ENCODE data around the gene SPINK5. TPM values are rescaled to one million over a fixed set of nuclear protein-coding genes. Genes with fewer than 3 reads are reported as not detected.

The SPINK5 gene
- total and polyA plus RNA-seq, 10 donors: 0.11 to 0.51 (median 0.26) TPM; not detected in 5

DNA sequence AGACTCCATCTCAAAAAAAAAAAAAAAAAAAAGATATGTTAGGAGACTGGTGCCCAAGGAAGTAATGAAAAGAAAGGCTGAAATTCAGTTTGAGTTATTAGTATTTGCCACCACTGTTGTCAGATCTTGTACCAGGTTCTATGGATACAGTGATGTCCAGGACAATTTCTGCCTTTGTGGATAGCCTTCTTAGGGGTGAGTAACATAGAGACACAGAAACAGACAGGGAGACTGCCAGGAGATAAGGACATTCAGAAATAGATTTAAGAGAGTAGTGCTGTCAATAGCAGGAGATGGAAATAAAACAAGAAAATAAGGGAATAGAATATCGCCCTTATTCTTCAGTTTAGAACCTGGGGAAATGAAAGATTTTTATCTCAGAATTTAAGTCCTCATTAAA lies 98.3 kb downstream of the SPINK5 start:
- Histone ChIP-seq H3K27me3 (replicated peaks in 1 of 7) (no peaks in the 10 kb centered on the region), H3K27ac (no peak overlapping the region), H3K36me3 (no peaks in the 10 kb centered on the region), H3K4me1 (no peaks in the 10 kb centered on the region), H3K4me3 (no peak overlapping the region), H3K9me3 (no peaks in the 10 kb centered on the region)
- 88 to 100% (median 92%) methylated on average over 1 of the region's 1 CpG for WGBS, 5 donors
- intact Hi-C loops (cut with DNase I; ENCODE audit: low total_unique reads): no loop called here
- TF ChIP-seq, protein P1, sequence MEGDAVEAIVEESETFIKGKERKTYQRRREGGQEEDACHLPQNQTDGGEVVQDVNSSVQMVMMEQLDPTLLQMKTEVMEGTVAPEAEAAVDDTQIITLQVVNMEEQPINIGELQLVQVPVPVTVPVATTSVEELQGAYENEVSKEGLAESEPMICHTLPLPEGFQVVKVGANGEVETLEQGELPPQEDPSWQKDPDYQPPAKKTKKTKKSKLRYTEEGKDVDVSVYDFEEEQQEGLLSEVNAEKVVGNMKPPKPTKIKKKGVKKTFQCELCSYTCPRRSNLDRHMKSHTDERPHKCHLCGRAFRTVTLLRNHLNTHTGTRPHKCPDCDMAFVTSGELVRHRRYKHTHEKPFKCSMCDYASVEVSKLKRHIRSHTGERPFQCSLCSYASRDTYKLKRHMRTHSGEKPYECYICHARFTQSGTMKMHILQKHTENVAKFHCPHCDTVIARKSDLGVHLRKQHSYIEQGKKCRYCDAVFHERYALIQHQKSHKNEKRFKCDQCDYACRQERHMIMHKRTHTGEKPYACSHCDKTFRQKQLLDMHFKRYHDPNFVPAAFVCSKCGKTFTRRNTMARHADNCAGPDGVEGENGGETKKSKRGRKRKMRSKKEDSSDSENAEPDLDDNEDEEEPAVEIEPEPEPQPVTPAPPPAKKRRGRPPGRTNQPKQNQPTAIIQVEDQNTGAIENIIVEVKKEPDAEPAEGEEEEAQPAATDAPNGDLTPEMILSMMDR (IDR thresholded peaks at IDR 0.05 in 8 of 11, conservative IDR thresholded peaks at IDR 0.05 in 3 of 11): no peak
- TF ChIP-seq POLR2A (IDR thresholded peaks at IDR 0.05) (no peak), POLR2AphosphoS5 (IDR thresholded peaks at IDR 0.05) (no peak)
- DNase-seq: no peak

DNA sequence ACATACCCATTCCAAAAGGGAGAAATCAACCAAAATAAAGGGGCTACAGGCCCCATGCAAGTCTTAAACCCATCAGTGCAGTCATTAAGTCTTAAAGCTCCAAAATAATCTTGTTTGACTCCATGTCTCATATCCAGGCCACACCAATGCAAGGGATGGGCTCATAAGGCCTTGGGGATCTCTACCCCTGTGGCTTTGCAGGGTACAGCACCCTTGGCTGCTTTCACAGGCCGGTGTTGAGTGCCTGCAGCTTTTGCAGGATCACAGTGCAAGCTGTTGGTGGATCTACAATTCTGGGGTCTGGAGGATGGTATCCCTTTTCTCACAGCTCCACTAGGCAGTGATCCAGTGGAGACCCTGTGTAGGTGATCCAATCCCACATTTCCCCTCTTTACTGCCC lies 99.6 kb downstream of the SPINK5 start:
- Histone ChIP-seq H3K27ac (no peak overlapping the region), H3K4me1 (no peaks in the 10 kb centered on the region), H3K27me3 (replicated peaks in 1 of 7) (no peaks in the 10 kb centered on the region), H3K9me3 (no peaks in the 10 kb centered on the region), H3K36me3 (no peaks in the 10 kb centered on the region), H3K4me3 (no peak overlapping the region)
- DNase-seq: no peak
- WGBS, 5 donors: 75 to 96% (median 83%) methylated on average over 1 of the region's 1 CpG
- intact Hi-C loops (cut with DNase I; ENCODE audit: low total_unique reads): no loop called here
- TF ChIP-seq POLR2AphosphoS5 (IDR thresholded peaks at IDR 0.05): no peak
- TF ChIP-seq, protein P1 (IDR thresholded peaks at IDR 0.05 in 8 of 11, conservative IDR thresholded peaks at IDR 0.05 in 3 of 11): no peak
- TF ChIP-seq POLR2A (IDR thresholded peaks at IDR 0.05): no peak

DNA sequence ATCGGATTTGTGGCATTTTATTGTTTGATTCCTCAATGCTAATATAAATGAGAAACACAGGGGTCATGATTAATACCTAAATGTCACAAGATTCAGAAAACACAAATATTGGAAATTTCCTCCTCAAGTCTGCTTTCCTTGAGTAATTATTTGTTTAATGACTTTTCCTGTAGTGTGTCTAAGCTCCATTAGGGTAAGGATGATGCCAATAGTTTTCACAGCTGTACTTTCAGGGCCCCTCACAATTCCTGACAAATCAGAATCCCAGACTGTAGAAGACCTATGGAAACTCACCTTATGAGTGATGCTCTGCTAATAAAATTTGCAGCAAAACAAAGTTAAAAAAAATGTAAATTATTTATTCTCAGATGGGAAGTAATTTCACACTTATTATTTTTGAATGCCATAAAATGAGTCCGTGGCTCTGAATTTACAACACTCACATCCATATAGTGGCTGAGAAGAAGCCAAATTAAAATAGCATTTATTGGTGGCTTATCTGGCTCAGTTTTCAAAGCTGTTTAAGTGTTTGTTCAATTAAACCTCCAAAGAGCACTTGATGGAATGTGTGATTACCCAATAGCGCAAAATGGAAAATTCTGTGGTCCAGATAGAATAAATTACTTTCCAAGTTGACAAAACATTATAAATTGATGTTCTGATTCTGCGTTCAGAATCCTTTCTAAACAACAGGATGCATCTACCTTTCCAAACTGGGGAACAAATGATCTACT lies 102.9 kb downstream of the SPINK5 start:
- Histone ChIP-seq H3K9me3 (no peaks in the 10 kb centered on the region), H3K4me3 (no peak overlapping the region), H3K36me3 (no peaks in the 10 kb centered on the region), H3K27me3 (replicated peaks in 1 of 7) (peaks cover 0 to under 1% (median 0%) of the 10 kb centered on the region in 7 donors), H3K27ac (no peak overlapping the region), H3K4me1 (no peaks in the 10 kb centered on the region)
- intact Hi-C loops (cut with DNase I; ENCODE audit: low total_unique reads): no loop called here
- 83 to 87% (median 86%) methylated on average over 4 of the region's 4 CpGs for WGBS, 5 donors
- DNase-seq: no peak
- TF ChIP-seq, protein P1 (IDR thresholded peaks at IDR 0.05 in 8 of 11, conservative IDR thresholded peaks at IDR 0.05 in 3 of 11): no peak
- no peak for TF ChIP-seq POLR2AphosphoS5 (IDR thresholded peaks at IDR 0.05)
- no peak for TF ChIP-seq POLR2A (IDR thresholded peaks at IDR 0.05)

DNA sequence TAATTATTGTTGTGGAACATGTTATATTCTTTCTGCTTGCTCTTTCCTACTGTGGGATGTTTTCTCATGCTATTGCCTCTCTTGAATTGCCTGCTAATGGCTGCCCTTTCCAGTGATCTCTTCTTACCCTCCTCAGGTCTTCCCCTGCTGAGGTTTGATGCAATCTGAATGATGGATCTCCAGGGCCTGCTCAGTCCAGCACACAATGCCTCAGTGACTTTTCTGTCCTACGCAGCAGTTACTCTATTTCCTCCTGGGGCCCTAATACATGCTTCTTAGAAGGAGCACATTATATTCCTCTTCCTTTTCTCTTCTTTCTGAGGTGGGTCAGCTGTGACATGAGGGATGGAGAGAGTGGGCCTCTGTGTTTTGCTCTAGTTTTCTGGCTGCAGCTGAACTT lies 104.5 kb downstream of the SPINK5 start, which contains the start of gene SPINK14:
Gene SPINK14 (plus strand): TSS at position 301 of the 400 bp plus-strand sequence. CDS start 1,187 bp downstream, outside the sequence.
- H3K27ac ChIP-seq: no peak within 1 kb of the TSS
- H3K4me3 ChIP-seq: no peak within 1 kb of the TSS
- no peaks in the 10 kb centered on the region for H3K4me1 ChIP-seq
- DNase-seq: no peak
- TF ChIP-seq, protein P1 (IDR thresholded peaks at IDR 0.05 in 8 of 11, conservative IDR thresholded peaks at IDR 0.05 in 3 of 11): no peak
- H3K36me3 ChIP-seq: no peaks in the 10 kb centered on the region
- H3K9me3 ChIP-seq: no peaks in the 10 kb centered on the region
- intact Hi-C loops (cut with DNase I; ENCODE audit: low total_unique reads): no loop called here
- 81 to 100% (median 87%) methylated on average over 1 of the region's 1 CpG for WGBS, 5 donors
- H3K27me3 ChIP-seq (replicated peaks in 1 of 7): peaks cover 0 to 11% (median 0%) of the 10 kb centered on the region in 7 donors

All from spleen (tissue), 11 donors.